Lung (tissue), 12 donors: ENCODE data around the gene STAT5B. TPM values are rescaled to one million over a fixed set of nuclear protein-coding genes. Genes with fewer than 3 reads are reported as not detected.
A peak's percentile ranks its signal among the peaks of the same experiment; 100 is the strongest.

Experiments
- ATAC-seq: fragments of 200-7000 bp; cut with Tn5 transposase; one replicate; pipeline ENCODE4 v1.9.1; 2020; ENCODE audit warnings: moderate number of reproducible peaks; ENCODE audit not compliant: insufficient read depth, low FRiP score
- DNase-seq, 3 donors: peaks; one replicate each; pipeline ENCODE4 v3.0.0-alpha.2; 2013 to 2017
- H3K27ac ChIP-seq, 2 donors: one replicate each; pipeline ENCODE4 v1.5.1; 2013; ENCODE audit warnings: mild to moderate bottlenecking in 2 of 2, moderate library complexity in 2 of 2, control low read depth in 1 of 2, inconsistent platforms in 1 of 2, low read depth in 1 of 2, low read length in 1 of 2
- H3K27me3 ChIP-seq, 3 donors: one replicate each; pipeline ENCODE4 v1.5.1; 2013; ENCODE audit warnings: low read length in 2 of 3; ENCODE audit not compliant: control insufficient read depth in 3 of 3, insufficient read depth in 3 of 3
- H3K36me3 ChIP-seq, 4 donors: one replicate each; pipeline ENCODE4 v1.5.1; 2013; ENCODE audit warnings: low read length in 4 of 4, mild to moderate bottlenecking in 1 of 4, moderate library complexity in 1 of 4; ENCODE audit not compliant: control insufficient read depth in 4 of 4, insufficient read depth in 4 of 4
- H3K4me1 ChIP-seq, 5 donors: one replicate each; pipeline ENCODE4 v1.5.1; 2013; ENCODE audit warnings: low read length in 5 of 5, mild to moderate bottlenecking in 2 of 5, moderate library complexity in 1 of 5; ENCODE audit not compliant: control insufficient read depth in 5 of 5, insufficient read depth in 5 of 5
- H3K4me3 ChIP-seq: one replicate; pipeline ENCODE4 v1.5.1; 2013; ENCODE audit warnings: mild to moderate bottlenecking, control low read depth, moderate library complexity
- H3K9ac ChIP-seq, 2 donors: one replicate each; pipeline ENCODE4 v1.5.1; 2013; ENCODE audit warnings: low read length in 2 of 2, control low read depth in 1 of 2; ENCODE audit not compliant: insufficient read depth in 1 of 2
- H3K9me3 ChIP-seq, 4 donors: one replicate each; pipeline ENCODE4 v1.5.1; 2013; ENCODE audit warnings: low read length in 3 of 4, mild to moderate bottlenecking in 1 of 4, moderate library complexity in 1 of 4; ENCODE audit not compliant: control insufficient read depth in 4 of 4, insufficient read depth in 3 of 4
- CTCF ChIP-seq: IDR thresholded peaks from 2 replicates; pipeline ENCODE4 v1.5.1; 2012; ENCODE audit warnings: mild to moderate bottlenecking; ENCODE audit errors: control extremely low read depth, extremely low read depth
- WGBS, 2 donors: extraction: QIAGEN DNeasy Blood & Tissue Kit; methylation state at CpG; one replicate each; pipeline ENCODE4 v1.1.7; 2013; 5-methylcytosine and 5-hydroxymethylcytosine counted together
- polyA plus RNA-seq, 2 donors: library from polyadenylated mRNA; stranded (reverse); fragments of 200-250 nt; gene quantifications; one replicate each; pipeline ENCODE4 v1.2.1, GENCODE V29; 2013
- total RNA-seq, 2 donors: library from RNA; depleted of rRNA in 1 of 2; stranded (reverse); fragments of >200 nt in 1 of 2; gene quantifications; one replicate each; pipeline ENCODE4 v1.2.1, GENCODE V29; 2014 to 2021
- donor health status: control.
- donor health status: control.
- donor health status: Bipolar disorder and iron deficiency.
- donor health status: healthy.
- donor health status: DM: yes; HTN: yes; CAD: no.

The STAT5B gene
- total and polyA plus RNA-seq, 4 donors = 23.3 to 53.6 (median 48.1) TPM

- peak; percentile 61 for TF ChIP-seq CTCF
- peak within 1 kb of the TSS; percentile 54 for H3K4me3 ChIP-seq
- no peaks in the 10 kb centered on the region for H3K27me3 ChIP-seq
- ATAC-seq (peak; percentile 83), DNase-seq (peak; percentile 86 to 88 (median 87))
- peak within 1 kb of the TSS; percentile 34 to 84 for H3K9ac ChIP-seq
- 16 to 20% methylated on average over 24 of the region's 24 CpGs for WGBS, 2 donors
- peak within 1 kb of the TSS; percentile 27 to 89 for H3K27ac ChIP-seq
- peaks cover 0 to 13% (median 0%) of the 10 kb centered on the region in 4 donors for H3K36me3 ChIP-seq
- H3K9me3 ChIP-seq = no peaks in the 10 kb centered on the region
- peaks cover 0 to 15% (median 0%) of the 10 kb centered on the region in 5 donors for H3K4me1 ChIP-seq
Observed at GRCh38 chr17:42193969-42194899, 82.0 kb downstream of the STAT5B start, which contains the start of gene GHDC. TSS of gene GHDC (minus strand) at chr17:42194494. CDS start at chr17:42193581, 913 bp downstream.

GRCh38 chr17:42193216-42193968 lies 82.8 kb downstream of the STAT5B start:
- 67 to 75% methylated on average over 12 of the region's 12 CpGs for WGBS, 2 donors
- peaks cover 0 to 13% (median 0%) of the 10 kb centered on the region in 4 donors for H3K36me3 ChIP-seq
- DNase-seq (no peak), ATAC-seq (no peak)
- TF ChIP-seq CTCF = no peak
- H3K27ac ChIP-seq = peak overlapping the region in 1 of 2 donors; percentile 62
- H3K27me3 ChIP-seq = no peaks in the 10 kb centered on the region
- H3K4me1 ChIP-seq = peaks cover 0 to 15% (median 0%) of the 10 kb centered on the region in 5 donors
- no peaks in the 10 kb centered on the region for H3K9me3 ChIP-seq
- H3K4me3 ChIP-seq = peak overlapping the region; percentile 54
- no peak overlapping the region for H3K9ac ChIP-seq

GRCh38 chr17:42192189-42193126 lies 83.7 kb downstream of the STAT5B start:
- no peak for ATAC-seq
- no peak for DNase-seq
- Histone ChIP-seq H3K36me3 (peaks cover 0 to 13% (median 0%) of the 10 kb centered on the region in 4 donors), H3K4me1 (peaks cover 0 to 15% (median 0%) of the 10 kb centered on the region in 5 donors), H3K27me3 (no peaks in the 10 kb centered on the region), H3K9me3 (no peaks in the 10 kb centered on the region), H3K9ac (no peak overlapping the region), H3K4me3 (no peak overlapping the region), H3K27ac (no peak overlapping the region)
- TF ChIP-seq CTCF = no peak
- WGBS, 2 donors = 90 to 93% methylated on average over 19 to 23 of the region's 23 CpGs
